ENCODE measurements around the gene EED. TPM values are rescaled to one million over a fixed set of nuclear protein-coding genes. Genes with fewer than 3 reads are reported as not detected.

The EED gene, protein sequence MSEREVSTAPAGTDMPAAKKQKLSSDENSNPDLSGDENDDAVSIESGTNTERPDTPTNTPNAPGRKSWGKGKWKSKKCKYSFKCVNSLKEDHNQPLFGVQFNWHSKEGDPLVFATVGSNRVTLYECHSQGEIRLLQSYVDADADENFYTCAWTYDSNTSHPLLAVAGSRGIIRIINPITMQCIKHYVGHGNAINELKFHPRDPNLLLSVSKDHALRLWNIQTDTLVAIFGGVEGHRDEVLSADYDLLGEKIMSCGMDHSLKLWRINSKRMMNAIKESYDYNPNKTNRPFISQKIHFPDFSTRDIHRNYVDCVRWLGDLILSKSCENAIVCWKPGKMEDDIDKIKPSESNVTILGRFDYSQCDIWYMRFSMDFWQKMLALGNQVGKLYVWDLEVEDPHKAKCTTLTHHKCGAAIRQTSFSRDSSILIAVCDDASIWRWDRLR
- total RNA-seq, result 7.5 TPM

DNA sequence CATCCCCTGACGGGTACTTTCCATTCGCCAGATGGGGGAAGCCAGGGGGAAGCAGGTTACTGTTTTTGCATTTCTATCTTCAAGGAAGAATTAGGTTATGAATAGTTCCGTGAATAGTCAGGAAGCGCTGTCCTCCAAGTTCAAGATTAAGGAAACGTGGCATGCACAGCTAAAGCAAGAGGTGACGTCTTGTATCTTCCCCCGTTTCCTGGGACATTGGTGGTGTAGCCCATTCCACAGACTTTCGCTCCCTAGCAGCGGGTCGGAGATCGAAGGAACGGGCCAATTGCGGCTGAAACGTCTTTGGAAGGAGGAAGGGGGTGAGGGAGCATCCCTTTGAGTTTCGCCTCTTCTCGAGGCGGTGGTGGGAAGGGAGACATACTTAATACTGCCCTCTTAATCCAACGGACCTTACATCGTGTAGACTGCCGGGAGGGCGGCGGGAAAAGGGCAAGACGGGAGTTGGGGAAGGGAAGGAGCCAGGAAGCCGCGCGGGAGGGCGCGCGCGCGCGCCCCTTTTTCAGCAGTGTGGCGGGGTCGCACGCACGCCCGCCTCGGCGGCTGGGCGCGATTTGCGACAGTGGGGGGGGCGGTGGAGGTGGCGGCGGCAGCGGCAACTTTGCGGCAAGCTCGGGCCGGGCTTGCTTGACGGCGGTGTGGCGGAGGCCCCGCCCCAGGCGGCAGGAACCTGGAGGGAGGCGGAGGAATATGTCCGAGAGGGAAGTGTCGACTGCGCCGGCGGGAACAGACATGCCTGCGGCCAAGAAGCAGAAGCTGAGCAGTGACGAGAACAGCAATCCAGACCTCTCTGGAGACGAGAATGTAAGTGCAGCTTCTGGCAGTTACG, at the start of gene EED:
TSS of gene EED (plus strand) at position 232 of the 847 bp plus-strand sequence. CDS start at position 709, 477 bp downstream.
- peak; percentile 96 for DNase-seq (ENCODE audit: low spot score)
- ATAC-seq, result peak; percentile 95

DNA sequence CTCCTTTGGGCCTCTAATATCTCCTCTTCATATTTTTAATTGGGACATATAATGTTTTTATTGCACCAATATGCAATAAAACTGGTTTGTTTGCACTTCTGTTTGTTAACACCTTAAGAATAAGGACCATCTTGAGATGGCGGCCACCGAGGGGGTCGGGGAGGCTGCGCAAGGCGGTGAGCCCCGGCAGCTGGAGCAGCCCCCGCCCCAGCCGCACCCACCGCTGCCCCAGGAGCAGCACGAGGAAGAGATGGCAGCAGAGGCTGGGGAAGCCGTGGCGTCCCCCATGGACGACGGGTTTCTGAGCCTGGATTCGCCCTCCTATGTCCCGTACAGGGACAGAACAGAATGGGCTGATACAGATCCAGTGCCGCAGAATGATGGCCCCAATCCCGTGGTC, 49.6 kb upstream of the EED start:
- DNase-seq (ENCODE audit: low spot score), result no peak

DNA sequence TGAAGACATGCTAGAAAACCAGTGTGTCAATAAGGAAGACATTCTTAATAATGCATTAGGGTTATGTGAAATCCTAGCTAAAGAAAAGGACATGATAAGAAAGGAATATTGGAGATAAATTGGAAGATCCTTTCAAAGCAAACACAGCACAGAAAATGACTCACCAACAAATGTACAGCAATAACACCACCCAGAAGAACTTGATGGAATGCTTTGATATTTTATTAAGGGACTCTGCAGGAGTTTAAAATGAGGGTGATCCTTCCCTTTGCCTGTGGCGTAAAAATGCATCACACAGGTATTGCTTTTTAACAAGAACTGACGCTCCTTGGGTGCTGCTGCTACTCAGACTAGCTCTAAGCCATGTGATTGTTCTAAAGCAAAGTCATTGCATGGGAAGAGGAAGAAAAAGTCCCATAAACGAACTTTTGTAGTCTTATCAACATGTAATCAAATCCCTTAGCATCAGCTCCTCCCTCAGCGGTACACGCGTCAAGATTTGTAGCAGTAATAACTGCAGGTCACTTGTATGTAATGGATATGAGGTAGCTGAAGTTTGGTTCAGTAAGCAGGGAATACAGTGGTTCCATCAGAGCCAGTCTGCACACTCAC, 48.4 kb upstream of the EED start:
- ATAC-seq, result no peak
- no peak for DNase-seq (ENCODE audit: low spot score)

More for the DNA sequence above, 49.6 kb upstream of the EED start:
- no peak for ATAC-seq

DNA sequence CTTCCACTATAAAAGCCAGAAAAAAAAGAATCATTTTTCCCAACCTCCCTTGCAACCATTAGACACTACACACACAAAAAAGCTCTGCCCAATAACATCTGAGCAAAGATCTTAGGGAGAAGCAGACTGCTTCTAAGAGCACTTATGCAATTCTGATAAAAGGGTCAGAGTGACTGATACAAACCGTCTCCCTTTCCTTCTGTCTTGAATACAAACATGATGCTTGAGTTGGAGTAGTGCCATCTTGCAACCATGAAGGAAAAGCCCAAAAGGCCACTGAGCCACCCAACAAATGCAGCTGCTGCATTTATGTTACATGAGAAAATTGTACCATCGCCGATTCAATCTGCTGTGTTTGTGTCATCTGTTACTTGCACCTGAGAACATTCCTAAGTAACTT, 47.6 kb upstream of the EED start:
- DNase-seq (ENCODE audit: low spot score), result no peak
- no peak for ATAC-seq

DNA sequence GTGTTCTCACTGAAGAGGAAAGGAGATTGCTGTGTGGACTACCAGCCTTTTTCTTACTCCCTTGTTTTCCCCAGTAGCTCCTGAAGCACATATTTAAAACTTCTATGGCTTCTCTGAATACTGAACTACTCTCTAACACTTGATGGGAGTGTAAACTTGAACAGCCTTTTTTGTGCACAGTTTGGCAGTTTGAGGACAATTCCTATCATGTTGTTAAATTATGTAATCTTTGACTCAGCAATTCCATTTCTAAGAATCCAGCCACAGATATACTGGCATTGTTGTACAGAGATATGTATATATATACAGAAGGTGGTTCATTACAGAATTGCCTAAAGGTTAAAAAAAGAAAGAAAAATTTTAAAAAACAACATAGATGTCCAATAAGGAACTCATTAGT, 47.1 kb upstream of the EED start:
- no peak for DNase-seq (ENCODE audit: low spot score)
- no peak for ATAC-seq

DNA sequence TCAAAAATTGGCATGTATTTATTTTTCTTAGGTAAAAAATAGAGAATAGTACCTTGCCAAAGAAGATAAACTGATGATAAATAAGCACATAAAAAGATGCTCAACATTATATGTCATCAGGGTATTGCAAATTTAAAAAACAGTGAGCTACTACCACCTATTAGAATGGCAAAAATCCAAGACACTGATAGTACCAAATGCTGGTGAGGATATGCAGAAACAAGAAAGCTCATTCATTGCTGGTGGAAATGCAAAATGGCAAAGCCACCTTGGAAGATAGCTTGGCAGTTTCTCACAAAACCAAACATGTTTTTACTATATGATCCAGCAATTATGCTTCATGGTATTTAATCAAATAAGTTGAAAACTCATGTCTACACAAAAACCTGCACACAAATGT, 46.4 kb upstream of the EED start:
- DNase-seq (ENCODE audit: low spot score) (no peak), ATAC-seq (no peak)

DNA sequence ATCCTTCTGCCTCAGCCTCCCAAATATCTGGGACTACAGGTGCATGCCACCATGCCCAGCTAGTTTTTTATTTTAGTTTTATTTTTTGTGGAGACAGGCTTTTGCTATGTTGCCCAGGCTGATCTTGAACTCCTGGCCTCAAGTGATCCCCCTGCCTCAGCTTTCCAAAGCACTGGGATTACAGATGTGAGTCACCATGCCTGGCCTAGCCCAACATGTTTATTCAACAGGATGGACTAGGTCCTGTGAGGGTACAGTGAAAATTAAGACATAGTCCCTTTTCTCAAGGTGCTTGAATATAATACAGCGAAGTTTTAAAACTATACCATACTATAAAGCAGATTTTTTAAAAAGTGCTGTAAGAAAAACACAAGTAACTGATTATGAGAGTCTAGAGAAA, 45.2 kb upstream of the EED start:
- no peak for ATAC-seq

DNA sequence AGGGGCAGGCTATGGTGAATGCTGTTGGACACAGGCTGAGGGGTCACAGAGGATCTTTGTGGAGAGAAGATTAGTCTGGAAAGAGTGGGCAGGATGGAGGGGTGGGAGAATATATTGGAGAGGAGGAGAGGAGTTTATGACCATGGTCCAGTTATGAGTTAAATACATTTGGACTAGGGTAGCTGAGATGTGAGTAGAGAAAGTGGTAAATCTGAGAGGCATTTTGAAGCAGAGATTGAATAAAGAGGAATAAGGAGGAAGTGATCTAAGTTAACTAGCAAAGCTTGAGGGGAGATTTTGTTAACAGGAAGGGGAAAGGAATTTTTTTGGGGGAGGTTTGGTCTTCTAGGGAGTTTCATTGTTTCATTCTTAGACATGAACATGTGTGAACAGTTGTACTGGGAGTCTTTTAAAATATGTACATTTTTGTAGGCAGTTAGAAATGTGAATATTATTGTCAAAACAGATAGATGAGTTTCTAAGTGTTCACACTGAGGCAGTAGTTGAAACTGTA, 43.1 kb upstream of the EED start:
- ATAC-seq, result no peak
- DNase-seq (ENCODE audit: low spot score), result no peak

More for the DNA sequence above, 45.2 kb upstream of the EED start:
- DNase-seq (ENCODE audit: low spot score), result no peak

DNA sequence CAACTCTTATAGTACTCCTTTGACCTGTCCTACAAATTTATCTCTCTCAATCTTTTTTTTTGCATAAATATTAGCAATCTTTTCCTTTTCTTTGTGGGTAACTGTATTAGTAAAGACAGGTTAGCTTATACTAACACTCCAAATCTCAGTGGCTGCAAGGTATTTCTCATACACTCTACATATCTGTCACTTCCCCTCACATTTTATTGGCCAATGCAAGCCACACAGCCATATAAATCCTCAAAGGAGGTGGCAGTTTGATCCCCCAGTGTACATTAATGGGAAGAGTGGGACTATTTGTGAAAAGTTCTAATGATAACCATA, 42.6 kb upstream of the EED start:
- no peak for DNase-seq (ENCODE audit: low spot score)
- ATAC-seq, result peak; percentile 29

DNA sequence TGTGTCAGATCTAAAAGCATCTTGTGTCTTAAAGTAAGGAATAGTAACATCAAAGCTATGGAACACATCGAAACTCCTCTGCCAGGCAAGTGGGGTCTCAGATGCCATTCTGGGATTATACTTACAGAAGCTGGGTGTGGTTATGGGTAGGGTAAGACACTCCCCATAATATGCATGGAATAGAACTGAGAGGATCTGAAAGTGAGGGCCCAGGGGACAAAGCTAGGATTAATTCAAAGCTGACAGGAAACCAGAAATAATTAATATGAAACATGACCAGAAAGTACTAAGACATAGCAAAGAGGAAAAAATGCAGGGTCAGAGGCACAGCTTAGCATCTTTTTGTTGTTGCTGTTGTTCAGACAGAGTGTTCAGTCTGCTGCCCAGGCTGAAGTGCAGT, 40.2 kb upstream of the EED start:
- no peak for ATAC-seq
- DNase-seq (ENCODE audit: low spot score), result no peak

DNA sequence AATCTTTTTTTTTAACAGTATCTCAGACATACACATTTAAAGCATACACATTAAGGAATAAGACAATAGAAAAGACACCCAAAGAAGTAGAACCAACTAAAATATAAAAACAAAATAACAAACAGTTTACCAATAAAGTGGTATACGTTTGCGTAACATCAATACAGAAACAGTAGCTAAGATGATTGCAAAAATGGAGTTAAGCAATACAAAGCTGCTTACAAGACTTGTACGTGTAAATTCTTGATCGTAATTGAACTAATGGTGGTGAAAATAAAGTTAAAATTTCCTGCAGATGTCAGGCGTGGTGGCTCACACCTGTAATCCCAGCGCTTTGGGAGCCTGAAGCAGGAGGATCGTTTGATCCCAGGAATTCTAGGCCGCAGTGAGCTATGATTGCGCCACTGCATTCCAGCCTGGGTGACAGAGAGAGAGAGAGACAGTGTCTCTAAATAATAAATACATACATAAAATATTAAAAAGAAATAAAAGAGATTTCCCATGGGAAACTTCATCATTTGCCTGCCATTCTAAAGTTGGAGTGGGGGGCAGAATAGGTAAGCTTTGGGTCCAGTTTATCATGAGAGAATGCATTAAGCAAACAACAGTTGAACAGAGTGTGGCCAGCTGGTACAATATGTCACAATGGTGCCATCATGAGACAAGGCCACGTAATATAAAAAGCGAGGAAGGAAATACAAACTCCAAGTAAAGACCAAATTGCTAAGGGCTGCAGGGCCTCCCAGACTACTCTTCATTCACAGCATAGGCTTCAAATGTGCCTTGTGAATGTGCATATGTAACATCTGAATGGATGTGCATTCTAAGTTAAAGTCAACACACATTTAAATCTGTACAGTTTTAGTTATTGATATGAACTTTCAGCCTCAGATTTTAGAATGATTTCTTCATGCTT, 38.9 kb upstream of the EED start:
- ATAC-seq, result peak; percentile 50
- DNase-seq (ENCODE audit: low spot score), result no peak

DNA sequence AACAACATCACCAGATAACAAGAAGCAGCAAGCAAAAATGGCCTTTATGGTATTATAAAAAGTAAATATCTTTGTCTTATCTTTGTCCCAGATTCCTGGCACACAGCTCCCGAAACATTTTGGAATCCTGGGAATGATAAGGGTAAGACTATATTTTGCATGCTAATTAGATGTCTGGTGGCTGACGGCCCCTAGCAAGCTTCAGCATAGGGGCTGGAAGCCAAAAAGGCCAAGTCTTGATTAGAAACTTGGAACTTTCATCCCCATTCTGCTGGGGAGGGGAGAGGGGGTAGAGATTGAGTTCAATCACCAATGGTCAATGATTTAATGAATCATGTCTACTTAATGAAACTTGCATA, 38.2 kb upstream of the EED start:
- no peak for DNase-seq (ENCODE audit: low spot score)
- no peak for ATAC-seq

DNA sequence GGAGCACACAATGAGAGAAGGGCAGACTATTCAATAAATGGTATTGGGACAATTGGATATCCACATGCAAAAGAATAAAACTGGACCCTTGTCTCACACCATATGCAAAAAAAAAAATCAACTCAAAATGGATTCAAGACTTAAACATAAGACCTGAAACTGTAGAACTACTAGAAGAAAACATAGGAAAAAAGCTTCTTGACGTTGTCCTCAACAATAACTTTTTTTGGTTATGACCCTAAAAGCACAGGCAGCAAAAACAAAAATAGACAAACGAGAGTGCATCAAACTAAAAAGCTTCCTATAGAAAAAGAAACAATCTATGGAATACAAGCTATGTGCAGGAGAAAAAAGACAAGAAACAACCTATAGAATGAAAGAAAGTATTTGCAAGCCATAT, 37.1 kb upstream of the EED start:
- DNase-seq (ENCODE audit: low spot score) (no peak), ATAC-seq (no peak)

DNA sequence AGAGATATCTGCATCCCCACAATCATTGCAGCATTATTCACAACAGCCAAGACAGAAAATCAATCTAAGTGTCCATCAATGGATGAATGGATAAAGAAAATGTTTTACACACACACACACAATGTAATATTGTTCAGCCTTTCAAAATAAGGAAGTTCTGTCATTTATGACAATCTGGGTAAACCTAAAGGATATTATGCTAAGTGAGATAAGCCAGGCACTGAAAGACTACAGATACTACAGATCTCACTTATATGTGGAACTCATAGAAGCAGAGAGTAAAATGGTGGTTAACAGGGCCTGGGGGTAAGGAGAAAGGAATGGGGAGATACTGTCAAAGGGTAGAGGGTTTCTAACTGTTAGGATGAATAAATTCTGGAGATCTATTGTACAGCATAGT, 36.0 kb upstream of the EED start:
- ATAC-seq, result no peak
- DNase-seq (ENCODE audit: low spot score), result no peak

DNA sequence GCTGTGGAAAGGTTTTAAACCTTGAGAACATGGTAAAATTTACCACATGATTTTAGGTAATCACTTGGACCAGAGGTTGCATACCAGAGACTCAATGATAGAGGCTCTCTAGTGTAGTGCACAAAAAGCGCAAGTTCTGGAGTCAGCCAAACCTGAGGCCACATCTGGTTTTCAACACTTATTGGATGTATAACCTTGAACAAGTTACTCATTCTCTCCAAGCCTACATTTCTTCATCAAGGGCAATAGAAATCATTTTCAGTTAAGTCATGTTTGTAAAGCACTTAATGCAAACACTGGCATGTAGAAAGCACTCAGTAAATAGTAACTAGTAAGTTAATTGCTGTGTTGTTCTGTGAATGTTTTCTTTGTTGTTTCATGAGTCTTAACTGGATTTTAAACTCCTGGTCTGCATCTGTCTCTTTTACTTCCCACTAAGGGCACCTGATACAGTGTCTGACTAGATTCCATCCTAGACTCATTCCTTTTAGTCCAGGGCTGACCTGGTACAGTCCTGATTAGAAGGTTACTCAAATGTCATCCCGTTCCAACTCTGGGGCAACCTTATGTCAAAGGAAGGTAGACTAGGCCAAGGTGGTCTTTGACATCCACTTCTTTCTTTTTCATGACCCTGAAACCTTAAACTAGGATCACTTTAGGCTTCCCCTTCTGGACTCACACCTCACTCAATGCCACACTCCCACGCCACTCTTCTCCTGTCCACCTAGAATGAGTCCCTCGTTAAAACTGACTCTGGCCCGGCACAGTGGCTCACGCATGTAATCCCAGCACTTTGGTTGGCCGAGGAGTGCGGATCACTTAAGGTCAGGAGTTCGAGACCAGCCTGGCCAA, 34.5 kb upstream of the EED start:
- ATAC-seq (peak; percentile 33), DNase-seq (ENCODE audit: low spot score) (no peak)

DNA sequence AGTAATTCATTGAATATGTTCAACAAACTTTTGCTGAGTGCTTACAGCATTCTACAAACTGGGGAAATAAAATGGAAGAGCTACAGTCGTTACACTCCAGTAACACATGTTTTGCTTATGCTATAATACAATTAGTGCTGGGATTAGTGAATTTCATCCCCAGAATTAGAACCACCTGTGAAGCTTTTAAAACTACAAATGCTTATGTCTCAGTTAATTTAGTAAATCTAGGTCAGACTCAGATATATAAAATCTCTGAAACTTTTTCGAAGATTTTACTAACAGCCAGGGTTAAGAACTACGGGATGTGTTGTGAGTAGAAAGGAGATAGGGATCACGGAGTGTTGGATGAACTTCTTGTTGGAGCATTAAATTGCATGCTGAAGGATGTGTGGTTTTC, 33.7 kb upstream of the EED start:
- ATAC-seq (no peak), DNase-seq (ENCODE audit: low spot score) (no peak)

DNA sequence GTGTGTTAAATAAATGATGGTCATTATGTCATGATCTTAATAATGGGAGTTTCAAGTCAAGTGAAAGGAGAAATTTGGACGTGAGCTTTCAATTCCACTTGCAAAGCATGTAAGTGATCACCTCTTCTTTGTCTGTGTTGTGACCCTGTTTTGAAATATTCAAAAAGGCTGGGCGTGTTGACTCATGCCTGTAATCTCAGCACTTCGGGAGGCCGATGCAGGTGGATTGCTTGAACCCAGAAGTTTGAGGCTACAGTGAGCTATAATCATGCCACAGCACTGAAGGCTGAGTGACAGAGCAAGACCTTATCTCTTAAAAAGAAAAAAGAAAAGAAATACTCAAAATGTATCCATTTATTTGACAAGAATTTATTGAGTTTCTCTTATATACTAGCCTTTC, 32.9 kb upstream of the EED start:
- DNase-seq (ENCODE audit: low spot score), result no peak
- no peak for ATAC-seq

DNA sequence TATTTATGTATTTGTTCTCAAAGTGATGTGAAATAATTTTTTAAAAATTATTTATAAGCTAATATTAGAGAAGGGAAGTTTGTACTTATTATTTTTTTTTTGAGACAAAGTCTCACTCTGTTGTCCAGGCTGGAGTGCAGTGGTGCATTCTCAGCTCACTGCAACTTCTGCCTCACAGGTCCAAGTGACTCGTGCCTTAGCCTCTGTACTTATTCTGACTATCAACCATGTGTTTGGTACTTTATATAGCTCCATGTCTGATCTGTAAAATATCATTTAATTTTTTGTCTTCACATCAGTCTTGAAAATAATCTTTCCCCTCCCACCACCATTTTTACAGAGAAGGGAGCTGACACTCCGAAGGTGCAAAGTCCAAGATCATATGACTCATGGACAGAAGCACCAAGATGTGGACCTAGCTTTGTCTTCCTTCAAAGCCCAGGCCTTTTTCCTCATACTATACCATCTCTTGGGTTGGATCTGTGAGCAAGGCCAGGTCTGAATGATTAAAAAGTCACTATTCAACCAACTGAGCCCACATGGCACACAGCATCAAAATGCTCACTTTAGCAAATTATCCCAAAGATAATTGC, 32.4 kb upstream of the EED start:
- DNase-seq (ENCODE audit: low spot score) (no peak), ATAC-seq (no peak)

DNA sequence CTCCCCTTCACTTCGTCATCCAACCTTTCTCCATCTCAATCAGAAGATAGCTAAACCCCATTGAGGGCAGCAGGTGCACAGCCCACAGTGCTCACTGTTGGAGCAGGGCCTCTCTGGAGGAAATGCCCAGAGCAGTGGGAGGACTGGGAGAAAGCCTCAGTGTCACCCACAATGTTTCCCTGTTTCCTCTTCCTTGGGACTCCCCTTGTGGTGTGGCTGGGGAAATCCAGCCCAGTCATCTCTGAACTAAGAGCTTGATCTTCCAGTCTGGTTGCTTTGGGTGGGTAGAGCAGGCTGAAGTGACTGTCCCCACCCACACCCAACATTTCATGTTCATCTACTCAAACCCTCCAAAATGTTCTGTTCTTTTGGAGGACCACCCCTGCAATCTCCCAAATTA, 29.8 kb upstream of the EED start:
- ATAC-seq (no peak), DNase-seq (ENCODE audit: low spot score) (no peak)
